Measurements from ENCODE around the gene ODC1.

Gene ODC1

DNA sequence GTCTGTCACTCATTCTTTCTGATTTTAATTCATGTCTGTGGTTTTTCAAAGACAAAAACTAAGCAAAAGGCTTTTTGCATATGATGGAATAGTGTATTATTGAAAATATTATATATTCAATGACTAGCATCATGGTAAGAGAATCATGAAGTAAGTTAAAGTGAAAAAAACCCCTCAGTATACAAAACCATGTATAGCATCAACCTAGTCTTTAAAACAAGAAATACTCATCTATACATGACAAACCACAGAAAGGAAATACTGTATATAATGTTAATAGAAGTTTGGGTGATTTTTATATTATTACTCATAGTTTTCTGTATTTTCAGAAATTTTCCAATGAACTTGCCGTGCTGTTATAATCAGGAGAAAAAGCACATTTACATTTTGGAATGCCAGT, 38.0 kb upstream of the ODC1 start:
- H3K4me3 Mint-ChIP-seq = no peak overlapping the region
- no peaks in the 10 kb centered on the region for H3K36me3 Mint-ChIP-seq (ENCODE audit: low read depth)
- intact Hi-C loops (cut with micrococcal nuclease) = no loop called here
- no peaks in the 10 kb centered on the region for H3K9me3 Mint-ChIP-seq
- H3K4me1 Mint-ChIP-seq (ENCODE audit: low read depth) = no peaks in the 10 kb centered on the region
- H3K27me3 Mint-ChIP-seq = peaks cover 27% of the 10 kb centered on the region
- no peak overlapping the region for H3K27ac Mint-ChIP-seq

GRCh38 chr2:10482913-10483312, 34.8 kb upstream of the ODC1 start:
- Mint-ChIP-seq H3K27ac (no peak overlapping the region), H3K4me3 (no peak overlapping the region), H3K4me1 (ENCODE audit: low read depth) (no peaks in the 10 kb centered on the region), H3K36me3 (ENCODE audit: low read depth) (no peaks in the 10 kb centered on the region), H3K27me3 (peaks cover 28% of the 10 kb centered on the region), H3K9me3 (no peaks in the 10 kb centered on the region)
- intact Hi-C loops (cut with micrococcal nuclease) = no loop called here

DNA sequence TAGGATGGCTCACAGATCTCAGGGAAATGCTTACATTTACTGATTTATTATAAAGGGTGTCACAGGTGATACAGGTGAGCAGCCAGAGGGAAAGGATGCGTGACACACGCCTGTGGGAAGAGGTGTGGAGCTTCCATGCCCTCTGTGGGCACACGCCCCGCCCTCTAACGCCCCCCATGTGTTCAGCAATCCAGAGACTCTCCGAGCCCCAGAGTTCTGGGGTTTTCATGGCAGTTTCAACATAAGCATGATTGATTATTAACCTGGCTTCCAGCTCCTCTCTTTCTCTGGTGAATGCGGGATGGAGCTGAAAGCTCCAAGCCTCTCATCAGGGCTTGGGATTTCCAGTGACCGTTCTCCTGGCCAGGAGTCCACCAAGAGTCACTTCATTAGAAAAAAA, 34.3 kb upstream of the ODC1 start:
- Mint-ChIP-seq H3K9me3 (no peaks in the 10 kb centered on the region), H3K4me1 (ENCODE audit: low read depth) (no peaks in the 10 kb centered on the region), H3K27me3 (peaks cover 23% of the 10 kb centered on the region), H3K27ac (no peak overlapping the region), H3K36me3 (ENCODE audit: low read depth) (no peaks in the 10 kb centered on the region), H3K4me3 (no peak overlapping the region)
- intact Hi-C loops (cut with micrococcal nuclease) = no loop called here

DNA sequence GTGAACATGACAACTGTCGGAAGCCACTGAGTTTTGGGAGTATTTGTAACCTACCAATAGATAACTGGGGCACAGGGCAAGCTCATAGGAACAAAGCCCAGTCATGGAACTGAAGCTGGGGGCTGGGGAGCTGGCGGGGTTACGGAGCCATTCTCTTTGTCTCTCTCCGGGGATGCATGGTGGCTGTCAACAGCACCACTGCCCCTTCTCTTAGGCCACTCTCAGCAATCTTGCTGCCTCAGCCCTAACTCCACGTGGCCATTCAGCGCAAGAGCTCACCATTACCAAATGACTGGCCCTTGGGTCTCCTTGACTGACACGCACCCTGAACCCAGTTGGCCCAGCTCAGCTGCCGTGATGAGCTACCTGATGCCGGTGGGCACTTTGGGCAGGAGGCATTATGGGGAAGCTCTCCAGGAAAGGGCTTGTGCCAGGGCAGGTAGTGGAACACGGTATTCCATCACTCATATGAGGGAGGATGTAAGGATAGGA, 33.6 kb upstream of the ODC1 start:
- H3K36me3 Mint-ChIP-seq (ENCODE audit: low read depth) = no peaks in the 10 kb centered on the region
- no peak overlapping the region for H3K27ac Mint-ChIP-seq
- H3K9me3 Mint-ChIP-seq = no peaks in the 10 kb centered on the region
- H3K27me3 Mint-ChIP-seq = peaks cover 20% of the 10 kb centered on the region
- no peaks in the 10 kb centered on the region for H3K4me1 Mint-ChIP-seq (ENCODE audit: low read depth)
- intact Hi-C loops (cut with micrococcal nuclease) = no loop called here
- H3K4me3 Mint-ChIP-seq = no peak overlapping the region

- Mint-ChIP-seq H3K27ac (no peak overlapping the region), H3K36me3 (ENCODE audit: low read depth) (no peaks in the 10 kb centered on the region), H3K4me1 (ENCODE audit: low read depth) (no peaks in the 10 kb centered on the region), H3K9me3 (no peaks in the 10 kb centered on the region), H3K27me3 (peaks cover 17% of the 10 kb centered on the region), H3K4me3 (no peak overlapping the region)
- intact Hi-C loops (cut with micrococcal nuclease) = no loop called here
Observed at GRCh38 chr2:10481055-10481665, 33.0 kb upstream of the ODC1 start.

DNA sequence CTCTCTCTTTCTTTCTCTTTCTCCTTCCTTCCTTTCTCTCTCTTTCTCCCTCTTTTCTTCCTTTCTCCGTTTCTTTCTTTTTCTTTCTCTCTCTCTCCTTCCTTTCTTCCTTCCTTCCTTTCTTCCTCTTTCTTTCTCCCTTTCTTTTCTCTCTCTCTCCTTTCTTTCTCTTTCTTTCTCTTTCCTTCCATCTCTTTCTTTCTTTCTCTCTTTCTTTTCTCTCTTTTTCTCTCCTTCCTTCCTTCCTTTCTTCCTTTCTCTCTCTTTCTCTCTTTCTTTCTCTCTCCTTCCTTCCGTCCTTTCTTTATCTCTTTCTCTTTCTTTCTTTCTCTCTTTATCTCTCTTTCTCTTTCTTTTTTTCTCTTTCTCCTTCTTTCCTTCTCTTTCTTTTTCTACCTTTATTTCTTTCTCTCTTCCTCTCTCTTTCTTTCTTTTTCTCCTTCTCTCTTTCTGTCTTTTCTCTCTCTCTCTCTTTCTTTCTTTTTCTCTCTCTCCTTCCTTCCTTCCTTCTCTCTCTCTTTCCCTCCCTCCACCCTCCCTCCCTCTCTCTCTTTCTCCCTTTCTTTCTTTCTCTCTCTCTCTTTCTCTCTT, 32.3 kb upstream of the ODC1 start:
- peaks cover 17% of the 10 kb centered on the region for H3K27me3 Mint-ChIP-seq
- H3K9me3 Mint-ChIP-seq = no peaks in the 10 kb centered on the region
- H3K4me1 Mint-ChIP-seq (ENCODE audit: low read depth) = no peaks in the 10 kb centered on the region
- no peak overlapping the region for H3K4me3 Mint-ChIP-seq
- H3K27ac Mint-ChIP-seq = no peak overlapping the region
- no peaks in the 10 kb centered on the region for H3K36me3 Mint-ChIP-seq (ENCODE audit: low read depth)
- intact Hi-C loops (cut with micrococcal nuclease) = no loop called here

DNA sequence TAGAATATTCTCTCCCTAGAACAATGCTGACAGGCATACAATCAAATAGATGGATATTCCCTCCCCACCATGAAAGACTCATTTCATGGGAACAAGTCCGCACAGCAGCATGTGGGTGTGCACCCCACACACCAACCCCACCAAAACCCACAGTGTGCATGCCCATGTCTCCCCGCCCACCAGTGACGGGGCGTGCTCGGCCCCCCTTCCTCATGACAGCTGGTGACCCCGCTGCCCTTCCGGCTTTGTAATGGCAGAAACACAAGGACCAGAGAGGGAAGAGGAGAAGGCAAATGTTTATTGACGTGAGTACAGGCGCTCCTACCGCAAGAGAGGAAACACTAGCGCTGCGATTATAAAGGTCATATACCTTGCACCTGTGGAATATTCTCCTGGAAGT, 30.8 kb upstream of the ODC1 start:
- no peak overlapping the region for H3K4me3 Mint-ChIP-seq
- H3K4me1 Mint-ChIP-seq (ENCODE audit: low read depth) = no peaks in the 10 kb centered on the region
- H3K36me3 Mint-ChIP-seq (ENCODE audit: low read depth) = no peaks in the 10 kb centered on the region
- no peaks in the 10 kb centered on the region for H3K9me3 Mint-ChIP-seq
- intact Hi-C loops (cut with micrococcal nuclease) = no loop called here
- H3K27ac Mint-ChIP-seq = no peak overlapping the region
- peaks cover 17% of the 10 kb centered on the region for H3K27me3 Mint-ChIP-seq

DNA sequence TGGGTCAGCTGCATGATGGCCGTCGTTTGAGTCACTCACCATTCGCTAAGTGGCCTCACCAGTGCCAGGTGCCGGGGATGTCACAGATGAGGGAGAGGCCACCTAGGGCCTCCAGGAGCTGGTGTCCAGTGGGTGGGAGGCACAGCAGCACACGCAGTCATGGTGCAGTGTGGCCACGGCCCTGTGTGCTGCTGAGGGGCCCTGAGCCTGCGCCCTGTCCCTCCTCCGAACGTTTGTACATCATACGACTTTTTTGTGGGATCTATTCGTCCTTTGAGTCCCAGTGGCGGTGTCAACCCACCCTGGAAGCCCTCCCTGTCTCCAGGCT, 30.1 kb upstream of the ODC1 start:
- H3K4me1 Mint-ChIP-seq (ENCODE audit: low read depth) = no peaks in the 10 kb centered on the region
- intact Hi-C loops (cut with micrococcal nuclease) = no loop called here
- peaks cover 17% of the 10 kb centered on the region for H3K27me3 Mint-ChIP-seq
- H3K9me3 Mint-ChIP-seq = no peaks in the 10 kb centered on the region
- no peak overlapping the region for H3K27ac Mint-ChIP-seq
- H3K4me3 Mint-ChIP-seq = no peak overlapping the region
- no peaks in the 10 kb centered on the region for H3K36me3 Mint-ChIP-seq (ENCODE audit: low read depth)

DNA sequence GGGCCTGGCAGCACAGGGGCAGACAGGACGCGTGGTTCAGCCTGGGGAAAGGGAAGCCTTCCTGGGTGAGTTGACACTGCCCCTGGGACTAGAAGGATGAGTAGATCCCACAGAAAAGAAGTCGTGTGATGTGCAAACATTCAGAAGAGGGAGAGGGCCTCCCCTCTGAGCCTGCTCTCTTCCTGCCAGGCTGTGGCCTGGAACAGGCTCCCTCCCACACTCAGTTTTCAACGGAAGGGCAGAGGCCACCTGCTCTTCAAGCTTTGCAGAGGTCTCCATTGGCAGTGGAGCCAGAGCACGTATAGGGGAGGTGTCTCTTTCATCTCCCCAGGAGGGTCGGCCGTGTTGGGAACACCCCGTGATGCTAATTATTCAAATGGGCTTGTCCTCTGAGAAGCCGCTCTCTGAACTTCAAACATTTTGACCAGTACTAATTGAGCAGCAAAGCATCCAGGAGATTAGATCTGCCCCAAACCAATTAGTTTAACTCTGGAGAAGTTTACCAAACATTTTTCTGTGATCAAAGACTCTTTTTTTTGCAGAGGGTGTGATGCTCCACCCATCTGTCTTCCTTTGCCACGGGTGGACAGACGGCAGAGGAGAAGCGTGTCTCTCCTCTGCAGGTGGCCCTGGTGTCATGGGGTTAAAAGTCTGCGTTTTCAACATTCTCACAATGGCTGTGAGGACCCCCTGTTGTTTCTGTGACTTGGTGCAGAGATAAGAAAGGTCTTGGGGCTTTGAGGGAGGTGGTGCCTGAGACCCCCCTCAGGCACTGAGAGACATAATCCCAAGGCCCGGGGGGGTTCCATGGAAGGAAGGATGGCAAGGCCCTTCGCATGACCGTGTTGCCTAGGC, 29.5 kb upstream of the ODC1 start:
- H3K9me3 Mint-ChIP-seq = no peaks in the 10 kb centered on the region
- intact Hi-C loops (cut with micrococcal nuclease) = no loop called here
- no peaks in the 10 kb centered on the region for H3K36me3 Mint-ChIP-seq (ENCODE audit: low read depth)
- H3K4me3 Mint-ChIP-seq = no peak overlapping the region
- H3K27me3 Mint-ChIP-seq = peaks cover 16% of the 10 kb centered on the region
- H3K27ac Mint-ChIP-seq = no peak overlapping the region
- H3K4me1 Mint-ChIP-seq (ENCODE audit: low read depth) = no peaks in the 10 kb centered on the region

GRCh38 chr2:10476723-10477442, 28.8 kb upstream of the ODC1 start:
- no peaks in the 10 kb centered on the region for H3K9me3 Mint-ChIP-seq
- no peak overlapping the region for H3K4me3 Mint-ChIP-seq
- intact Hi-C loops (cut with micrococcal nuclease) = no loop called here
- no peaks in the 10 kb centered on the region for H3K4me1 Mint-ChIP-seq (ENCODE audit: low read depth)
- H3K36me3 Mint-ChIP-seq (ENCODE audit: low read depth) = no peaks in the 10 kb centered on the region
- H3K27me3 Mint-ChIP-seq = peaks cover 12% of the 10 kb centered on the region
- no peak overlapping the region for H3K27ac Mint-ChIP-seq

DNA sequence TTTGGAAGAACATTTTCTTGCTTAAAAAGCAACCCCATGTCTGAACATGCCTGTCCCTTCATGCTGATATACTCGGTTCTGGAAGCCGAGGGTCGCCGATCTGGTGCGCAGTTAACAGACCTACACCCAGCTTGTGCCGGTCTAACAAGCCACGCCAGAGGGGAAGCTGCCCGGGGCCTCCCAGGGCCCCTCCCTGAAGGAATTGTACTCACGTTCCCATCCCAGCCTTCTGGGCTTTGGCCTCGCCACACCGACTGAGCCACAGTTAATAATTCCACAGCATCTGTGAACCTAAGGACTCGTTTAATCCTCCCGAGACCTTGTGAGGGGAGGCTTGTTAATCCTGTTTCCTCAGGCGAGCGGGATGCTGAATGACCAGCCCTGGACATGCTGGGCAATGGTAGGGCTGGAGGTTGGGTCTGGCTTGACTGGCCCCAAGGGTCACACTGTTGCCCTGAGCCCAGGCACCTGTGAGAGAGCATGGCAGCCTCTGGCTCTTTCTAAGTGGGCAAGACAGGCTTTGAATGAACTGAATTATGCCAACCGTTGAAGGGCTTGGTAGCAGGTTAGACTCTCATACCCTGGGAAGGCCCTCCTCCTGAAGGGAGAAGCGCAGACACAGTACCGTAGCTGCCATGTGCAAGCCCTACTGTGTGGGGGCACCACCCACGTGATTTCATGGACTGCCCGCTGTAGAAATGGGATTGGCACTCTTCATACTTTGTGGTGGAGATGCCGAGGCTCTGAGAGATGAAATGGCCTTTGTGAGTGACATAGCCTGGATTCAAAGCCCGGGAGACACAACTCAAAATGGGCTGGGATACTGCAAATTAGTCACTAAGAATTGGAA, 27.9 kb upstream of the ODC1 start:
- intact Hi-C loops (cut with micrococcal nuclease) = no loop called here
- no peaks in the 10 kb centered on the region for H3K36me3 Mint-ChIP-seq (ENCODE audit: low read depth)
- no peak overlapping the region for H3K27ac Mint-ChIP-seq
- H3K4me1 Mint-ChIP-seq (ENCODE audit: low read depth) = no peaks in the 10 kb centered on the region
- no peaks in the 10 kb centered on the region for H3K9me3 Mint-ChIP-seq
- peaks cover 7% of the 10 kb centered on the region for H3K27me3 Mint-ChIP-seq
- H3K4me3 Mint-ChIP-seq = no peak overlapping the region

DNA sequence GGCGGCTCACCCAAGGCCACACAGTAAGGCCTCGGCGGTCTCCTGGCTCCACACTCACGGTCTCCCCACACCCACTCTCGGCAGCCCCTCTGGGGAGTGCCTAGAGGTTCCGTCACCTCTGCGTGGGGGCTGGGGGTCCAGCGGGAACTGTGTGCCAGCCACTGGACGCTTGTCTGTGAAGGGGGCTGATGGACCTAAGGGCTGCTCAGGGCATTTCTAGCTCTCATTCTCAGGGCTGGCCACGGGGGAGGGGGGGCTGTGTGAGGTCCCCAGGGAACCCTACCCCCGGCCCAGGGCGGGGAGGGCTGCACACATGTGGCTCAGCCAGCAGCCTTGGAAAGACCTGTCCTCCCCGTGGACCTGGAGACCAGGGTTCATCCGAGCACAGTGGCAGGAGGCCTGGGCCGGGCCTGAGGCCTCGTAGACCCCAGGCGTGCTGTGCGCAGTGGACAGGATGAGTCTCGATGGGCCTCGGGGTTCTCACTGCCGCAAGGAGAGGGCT, 27.1 kb upstream of the ODC1 start:
- no peaks in the 10 kb centered on the region for H3K36me3 Mint-ChIP-seq (ENCODE audit: low read depth)
- H3K27me3 Mint-ChIP-seq = peaks cover under 1% of the 10 kb centered on the region
- no peaks in the 10 kb centered on the region for H3K9me3 Mint-ChIP-seq
- H3K4me3 Mint-ChIP-seq = no peak overlapping the region
- H3K4me1 Mint-ChIP-seq (ENCODE audit: low read depth) = no peaks in the 10 kb centered on the region
- H3K27ac Mint-ChIP-seq = no peak overlapping the region
- intact Hi-C loops (cut with micrococcal nuclease) = no loop called here

- Mint-ChIP-seq H3K4me1 (ENCODE audit: low read depth) (no peaks in the 10 kb centered on the region), H3K36me3 (ENCODE audit: low read depth) (no peaks in the 10 kb centered on the region), H3K4me3 (no peak overlapping the region), H3K27ac (no peak overlapping the region), H3K27me3 (no peaks in the 10 kb centered on the region), H3K9me3 (no peaks in the 10 kb centered on the region)
- intact Hi-C loops (cut with micrococcal nuclease) = no loop called here
Observed at GRCh38 chr2:10473121-10473756, 25.1 kb upstream of the ODC1 start.

All from dendritic cell treated with granulocyte-macrophage colony-stimulating factor and Interleukin-4, amounts not matched to agents 40 ng/mL and 50 ng/mL, for 4 days (primary cell).